Astrocyte (in vitro differentiated cells and primary cell): ENCODE results near the gene WDR86. TPM values are rescaled to one million over a fixed set of nuclear protein-coding genes. Genes with fewer than 3 reads are reported as not detected.

Source experiments
- DNase-seq: peaks from one replicate; pipeline ENCODE4 v3.0.0-alpha.2; 2010; ENCODE audit warnings: low read depth
- FAIRE-seq: peaks from 2 replicates; lab custom pipeline; 2011; peaks lifted over from hg19 to GRCh38; lab: Jason Lieb, UNC
- H2AFZ ChIP-seq: 2 replicates; pipeline ENCODE4 v1.6.0; 2012; ENCODE audit warnings: low read depth, low read length, inconsistent platforms
- H3K27ac ChIP-seq: 2 replicates; pipeline ENCODE4 v1.5.1; 2011; ENCODE audit warnings: low read depth, low read length, inconsistent platforms
- H3K27me3 ChIP-seq: 2 replicates; pipeline ENCODE4 v1.6.0; 2011; ENCODE audit warnings: low read length, inconsistent platforms; ENCODE audit not compliant: insufficient read depth
- H3K36me3 ChIP-seq: 2 replicates; pipeline ENCODE4 v1.5.1; 2011; ENCODE audit warnings: low read length, inconsistent platforms; ENCODE audit not compliant: insufficient read depth
- H3K4me1 ChIP-seq: 2 replicates; pipeline ENCODE4 v1.5.1; 2011; ENCODE audit warnings: low read length, inconsistent platforms; ENCODE audit not compliant: insufficient read depth
- H3K4me2 ChIP-seq: 2 replicates; pipeline ENCODE4 v1.6.0; 2012; ENCODE audit warnings: low read length, inconsistent platforms
- H3K4me3 ChIP-seq: 2 replicates; pipeline ENCODE4 v1.5.1; 2011; ENCODE audit warnings: low read depth, mild to moderate bottlenecking, low read length, inconsistent platforms; ENCODE audit not compliant: insufficient read depth
- H3K79me2 ChIP-seq: 2 replicates; pipeline ENCODE4 v1.6.0; 2012; ENCODE audit warnings: mild to moderate bottlenecking, low read length, inconsistent platforms; ENCODE audit not compliant: insufficient read depth
- H3K9ac ChIP-seq: 2 replicates; pipeline ENCODE4 v1.6.0; 2012; ENCODE audit warnings: mild to moderate bottlenecking, low read length, inconsistent platforms
- H3K9me3 ChIP-seq: 2 replicates; pipeline ENCODE4 v1.5.1; 2012; ENCODE audit warnings: low read depth, mild to moderate bottlenecking, low read length, inconsistent platforms; ENCODE audit not compliant: insufficient read depth
- H4K20me1 ChIP-seq: 2 replicates; pipeline ENCODE4 v1.6.0; 2012; ENCODE audit warnings: low read length, inconsistent platforms; ENCODE audit not compliant: insufficient read depth
- H3K27ac Mint-ChIP-seq: one replicate; pipeline ENCODE4 v1.8.0; 2021; ENCODE audit warnings: mild to moderate bottlenecking, mixed read lengths; ENCODE audit not compliant: unreplicated experiment
- H3K27me3 Mint-ChIP-seq: one replicate; pipeline ENCODE4 v1.8.0; 2021; ENCODE audit warnings: low read depth, mixed read lengths; ENCODE audit not compliant: unreplicated experiment
- H3K36me3 Mint-ChIP-seq: one replicate; pipeline ENCODE4 v1.8.0; 2021; ENCODE audit warnings: low read depth, mixed read lengths; ENCODE audit not compliant: unreplicated experiment
- H3K4me1 Mint-ChIP-seq: one replicate; pipeline ENCODE4 v1.8.0; 2021; ENCODE audit warnings: low read depth, mixed read lengths; ENCODE audit not compliant: unreplicated experiment
- H3K4me3 Mint-ChIP-seq: one replicate; pipeline ENCODE4 v1.8.0; 2021; ENCODE audit warnings: mild to moderate bottlenecking, moderate library complexity, mixed read lengths; ENCODE audit not compliant: unreplicated experiment
- H3K9me3 Mint-ChIP-seq: one replicate; pipeline ENCODE4 v1.8.0; 2021; ENCODE audit warnings: mild to moderate bottlenecking, mixed read lengths; ENCODE audit not compliant: unreplicated experiment
- CTCF ChIP-seq: IDR thresholded peaks from 2 replicates; pipeline ENCODE4 v1.5.1; 2011; ENCODE audit warnings: low read depth, mild to moderate bottlenecking, inconsistent platforms, low read length, moderate library complexity; ENCODE audit not compliant: insufficient read depth
- EZH2 ChIP-seq: IDR thresholded peaks from 2 replicates; pipeline ENCODE4 v1.6.1; 2012; ENCODE audit warnings: mild to moderate bottlenecking, low read length, inconsistent platforms; ENCODE audit not compliant: insufficient read depth
- total RNA-seq: library from RNA; stranded (reverse); gene quantifications from 2 replicates; pipeline ENCODE4 v1.2.1, GENCODE V29; 2021

The WDR86 gene
- total RNA-seq, 1 donor from 2014 or later = 3.6 TPM

GRCh38 chr7:151436446-151437158, 26.8 kb upstream of the WDR86 start:
- peaks cover 45% of the 10 kb centered on the region for H3K27me3 Mint-ChIP-seq
- DNase-seq = no peak
- Histone ChIP-seq H3K9ac (no peak overlapping the region), H3K27ac (no peak overlapping the region), H3K36me3 (no peaks in the 10 kb centered on the region), H3K4me2 (no peak overlapping the region), H3K9me3 (no peaks in the 10 kb centered on the region), H2AFZ (no peak overlapping the region), H4K20me1 (no peaks in the 10 kb centered on the region), H3K27me3 (peaks cover 8% of the 10 kb centered on the region), H3K79me2 (no peaks in the 10 kb centered on the region), H3K4me3 (no peak overlapping the region), H3K4me1 (peaks cover 11% of the 10 kb centered on the region)
- H3K27ac Mint-ChIP-seq = no peak overlapping the region
- peaks cover 3% of the 10 kb centered on the region for H3K9me3 Mint-ChIP-seq
- no peak overlapping the region for H3K4me3 Mint-ChIP-seq
- FAIRE-seq = no peak
- peaks cover 2% of the 10 kb centered on the region for H3K36me3 Mint-ChIP-seq
- TF ChIP-seq EZH2 = no peak
- TF ChIP-seq CTCF = no peak
- peaks cover 9% of the 10 kb centered on the region for H3K4me1 Mint-ChIP-seq

GRCh38 chr7:151435971-151436370, 26.1 kb upstream of the WDR86 start:
- Histone ChIP-seq H4K20me1 (no peaks in the 10 kb centered on the region), H3K27ac (no peak overlapping the region), H3K4me1 (peaks cover 11% of the 10 kb centered on the region), H3K9me3 (no peaks in the 10 kb centered on the region), H3K4me2 (no peak overlapping the region), H2AFZ (no peak overlapping the region), H3K36me3 (no peaks in the 10 kb centered on the region), H3K4me3 (no peak overlapping the region), H3K27me3 (peaks cover 8% of the 10 kb centered on the region), H3K9ac (no peak overlapping the region), H3K79me2 (no peaks in the 10 kb centered on the region)
- Mint-ChIP-seq H3K4me3 (no peak overlapping the region), H3K36me3 (peaks cover 2% of the 10 kb centered on the region), H3K27ac (no peak overlapping the region), H3K9me3 (peaks cover 3% of the 10 kb centered on the region), H3K27me3 (peaks cover 48% of the 10 kb centered on the region), H3K4me1 (peaks cover 8% of the 10 kb centered on the region)
- DNase-seq (no peak), FAIRE-seq (no peak)
- TF ChIP-seq EZH2 (no peak), CTCF (no peak)
